Measurements from ENCODE around the gene RCCD1. TPM values are rescaled to one million over a fixed set of nuclear protein-coding genes. Genes with fewer than 3 reads are reported as not detected.

The RCCD1 gene
- total RNA-seq, 1 donor: 10.1 TPM

- no peak for TF ChIP-seq CTCF (IDR thresholded peaks at IDR 0.05; ENCODE audit: insufficient read depth, low read length)
- DNase-seq (ENCODE audit: low read depth): no peak
- H3K4me3 ChIP-seq (ENCODE audit: low read depth, low read length): no peak overlapping the region
Measured at GRCh38 chr15:90909976-90910375, 44.7 kb upstream of the RCCD1 start.

- no peak overlapping the region for H3K4me3 ChIP-seq (ENCODE audit: low read depth, low read length)
- no peak for TF ChIP-seq CTCF (IDR thresholded peaks at IDR 0.05; ENCODE audit: insufficient read depth, low read length)
- DNase-seq (ENCODE audit: low read depth): no peak
Measured at GRCh38 chr15:90910441-90911301, 44.0 kb upstream of the RCCD1 start.

GRCh38 chr15:90911302-90911623 lies 43.4 kb upstream of the RCCD1 start:
- no peak for DNase-seq (ENCODE audit: low read depth)
- no peak for TF ChIP-seq CTCF (IDR thresholded peaks at IDR 0.05; ENCODE audit: insufficient read depth, low read length)

GRCh38 chr15:90911906-90912769 lies 42.5 kb upstream of the RCCD1 start:
- H3K4me3 ChIP-seq (ENCODE audit: low read depth, low read length): no peak overlapping the region
- TF ChIP-seq CTCF (IDR thresholded peaks at IDR 0.05; ENCODE audit: insufficient read depth, low read length): no peak
- no peak for DNase-seq (ENCODE audit: low read depth)

More at GRCh38 chr15:90911302-90911623, 43.4 kb upstream of the RCCD1 start:
- H3K4me3 ChIP-seq (ENCODE audit: low read depth, low read length): no peak overlapping the region

GRCh38 chr15:90912770-90913075 lies 42.0 kb upstream of the RCCD1 start:
- no peak overlapping the region for H3K4me3 ChIP-seq (ENCODE audit: low read depth, low read length)
- no peak for DNase-seq (ENCODE audit: low read depth)
- no peak for TF ChIP-seq CTCF (IDR thresholded peaks at IDR 0.05; ENCODE audit: insufficient read depth, low read length)

- TF ChIP-seq CTCF (IDR thresholded peaks at IDR 0.05; ENCODE audit: insufficient read depth, low read length): no peak
- no peak for DNase-seq (ENCODE audit: low read depth)
Measured at GRCh38 chr15:90913398-90913944, 41.2 kb upstream of the RCCD1 start.

More at GRCh38 chr15:90913398-90913944, 41.2 kb upstream of the RCCD1 start:
- no peak overlapping the region for H3K4me3 ChIP-seq (ENCODE audit: low read depth, low read length)
